Activated T-cell treated with anti-CD3 and anti-CD28 coated beads, Interleukin-2, amount 50 U/mL, for 1 hour (primary cell): ENCODE results near the gene TNFRSF19.

Experiments
- DNase-seq: peaks from one replicate; pipeline ENCODE4 v3.0.0-alpha.2; 2020

The TNFRSF19 gene

DNA sequence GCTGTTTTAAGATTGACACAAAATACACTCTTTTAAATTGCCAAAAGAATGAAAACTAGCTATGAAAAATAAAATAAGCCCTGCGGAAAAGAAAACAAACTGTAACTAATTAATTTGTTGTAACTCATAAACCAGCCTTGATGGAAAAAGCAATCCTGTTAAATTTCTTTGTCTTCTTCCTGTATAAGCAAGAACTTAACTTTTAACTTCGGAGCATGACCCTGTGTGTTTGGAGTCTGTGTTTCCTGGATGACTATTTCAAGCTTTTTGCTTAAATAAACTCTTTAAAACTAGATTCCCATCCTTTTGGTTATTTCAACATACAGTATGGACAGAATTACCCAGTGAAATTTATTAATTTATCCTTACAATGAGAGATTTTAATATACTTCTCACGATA, 122.6 kb downstream of the TNFRSF19 start:
- no peak for DNase-seq

DNA sequence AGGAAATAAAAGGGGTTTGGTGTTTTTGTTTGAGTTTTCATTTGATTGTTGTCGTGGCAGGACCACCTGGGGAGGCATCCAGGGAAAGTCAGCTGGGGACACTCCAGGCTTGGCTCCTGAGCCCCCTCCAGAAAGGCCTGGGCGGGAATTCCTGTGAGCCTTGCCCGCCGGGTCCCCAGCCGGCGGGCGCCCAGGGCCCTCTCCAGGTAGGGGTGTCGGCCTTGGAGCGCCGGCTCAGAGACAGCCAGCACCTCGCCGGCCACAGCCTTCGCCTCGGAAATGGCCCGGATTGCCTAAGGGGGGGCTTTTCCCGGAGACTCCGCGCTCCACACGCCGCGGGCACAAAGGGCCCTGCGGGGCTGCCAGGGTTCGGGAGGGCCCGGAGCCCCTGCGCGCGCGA, 125.0 kb downstream of the TNFRSF19 start:
- DNase-seq, result no peak

DNA sequence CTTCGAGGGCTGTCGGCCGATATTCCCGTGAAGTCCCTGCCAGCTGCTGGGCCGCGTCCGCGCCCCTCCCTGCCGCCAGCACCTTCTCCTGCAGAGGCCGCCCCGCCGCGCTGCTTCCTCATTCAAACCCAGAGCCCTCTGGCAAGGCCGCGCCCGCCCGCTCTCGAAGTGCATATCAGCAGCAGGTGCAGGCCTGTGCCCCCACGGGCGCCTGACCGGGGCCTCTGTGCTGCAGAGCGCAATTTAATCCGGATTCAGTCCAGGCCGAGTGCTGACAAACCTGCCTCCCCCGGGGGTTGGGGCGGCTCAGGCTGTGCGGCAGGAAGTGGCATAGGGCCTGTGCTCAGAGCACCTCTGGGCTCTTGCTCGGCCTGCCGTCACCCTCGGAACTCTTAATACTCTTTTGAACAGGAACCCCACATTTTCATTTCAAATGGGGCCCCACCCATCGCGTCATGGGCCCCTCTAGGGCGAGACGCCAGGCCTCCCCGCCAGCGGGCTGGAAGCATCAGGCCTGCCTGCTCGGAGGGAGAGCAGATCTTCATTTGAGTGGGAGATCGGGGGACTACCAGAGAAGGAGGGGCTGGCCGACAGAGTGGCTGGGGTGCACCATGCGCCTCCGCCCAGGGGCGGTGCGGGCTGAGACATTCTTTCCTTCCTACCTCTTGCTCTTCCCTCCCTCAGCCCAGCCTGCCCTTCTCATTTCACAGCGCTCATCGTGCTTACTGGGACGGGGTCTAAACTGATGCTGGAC, 125.7 kb downstream of the TNFRSF19 start:
- DNase-seq, result peak; percentile 63

DNA sequence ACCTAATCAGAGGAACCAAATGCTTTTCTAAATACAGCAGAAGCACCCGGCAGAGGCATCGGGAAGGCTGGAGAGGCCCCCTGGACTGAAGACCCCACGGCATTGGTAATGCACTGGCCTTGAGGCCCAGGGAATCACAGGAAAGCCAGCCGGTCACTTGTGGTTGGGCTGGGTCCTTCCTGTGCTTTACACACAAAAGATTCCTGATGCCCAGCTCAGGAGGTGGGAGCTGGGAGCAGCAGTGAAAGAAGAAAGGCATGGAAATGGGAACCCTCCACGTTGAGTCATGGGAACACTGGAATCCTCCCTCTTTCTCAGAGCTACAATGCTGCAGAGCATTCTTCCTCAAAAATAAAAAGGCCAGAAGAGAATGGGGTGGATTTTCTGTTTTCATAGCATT, 126.4 kb downstream of the TNFRSF19 start:
- DNase-seq, result no peak

DNA sequence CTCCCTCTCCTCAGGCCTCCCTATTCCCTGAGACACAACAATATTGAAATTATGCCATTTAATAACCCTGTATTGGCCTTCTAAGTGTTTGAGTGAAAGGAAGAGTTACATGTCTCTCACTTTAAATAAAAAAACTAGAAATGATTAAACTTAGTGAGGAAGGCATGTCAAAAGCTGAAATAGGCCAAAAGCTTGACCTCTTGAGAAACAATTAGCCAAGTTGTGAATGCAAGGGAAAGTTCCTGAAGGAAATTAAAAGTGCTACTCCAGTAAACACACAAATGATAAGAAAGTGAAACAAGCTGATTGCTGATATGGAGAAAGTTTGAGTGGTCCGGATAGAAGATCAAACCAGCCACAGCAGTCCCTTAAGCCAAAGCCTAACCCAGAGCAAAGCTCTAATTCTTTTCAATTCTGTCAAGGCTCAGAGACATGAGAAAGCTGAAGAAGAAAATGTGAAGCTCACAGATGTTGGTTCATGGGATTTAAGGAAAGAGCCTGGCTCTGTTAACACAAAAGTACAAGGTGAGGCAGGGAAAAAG, 127.6 kb downstream of the TNFRSF19 start:
- no peak for DNase-seq

DNA sequence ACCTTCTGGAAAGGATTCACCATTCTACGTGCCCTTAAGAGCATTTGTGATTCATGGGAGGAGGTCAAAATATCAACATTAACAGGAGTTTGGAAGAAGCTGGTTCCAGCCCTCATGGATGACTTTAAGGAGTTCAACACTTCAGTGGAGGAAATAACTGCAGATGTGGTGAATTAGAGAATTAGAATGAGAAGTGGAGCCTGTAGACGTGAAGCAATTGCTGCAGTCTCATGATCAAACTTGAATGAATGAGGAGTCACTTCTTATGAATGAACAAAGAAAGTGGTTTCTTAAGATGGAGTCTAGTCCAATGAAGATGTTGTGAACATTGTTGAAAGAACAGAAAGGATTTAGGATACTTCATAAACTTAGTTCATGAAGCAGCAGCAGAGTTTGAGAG, 129.1 kb downstream of the TNFRSF19 start:
- DNase-seq, result no peak

DNA sequence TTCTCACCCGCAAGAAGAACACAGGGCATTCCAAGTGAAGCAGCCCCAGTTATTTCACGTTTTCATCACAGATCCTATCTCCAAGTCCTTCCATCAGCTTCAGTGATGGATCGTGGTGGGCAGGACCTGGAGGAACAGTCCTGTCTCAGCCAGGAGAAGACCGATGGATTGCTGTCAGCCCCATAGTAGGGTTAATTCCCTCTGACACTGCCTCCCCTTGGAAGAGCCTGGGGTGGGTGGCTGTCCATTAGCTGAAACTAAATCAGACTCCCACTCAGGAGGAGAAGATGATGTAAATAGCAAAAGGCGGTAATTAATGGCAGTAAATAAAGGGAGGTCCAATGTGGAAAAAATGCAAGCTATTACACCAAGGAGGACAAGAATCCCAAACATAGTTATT, 131.0 kb downstream of the TNFRSF19 start:
- DNase-seq, result no peak

DNA sequence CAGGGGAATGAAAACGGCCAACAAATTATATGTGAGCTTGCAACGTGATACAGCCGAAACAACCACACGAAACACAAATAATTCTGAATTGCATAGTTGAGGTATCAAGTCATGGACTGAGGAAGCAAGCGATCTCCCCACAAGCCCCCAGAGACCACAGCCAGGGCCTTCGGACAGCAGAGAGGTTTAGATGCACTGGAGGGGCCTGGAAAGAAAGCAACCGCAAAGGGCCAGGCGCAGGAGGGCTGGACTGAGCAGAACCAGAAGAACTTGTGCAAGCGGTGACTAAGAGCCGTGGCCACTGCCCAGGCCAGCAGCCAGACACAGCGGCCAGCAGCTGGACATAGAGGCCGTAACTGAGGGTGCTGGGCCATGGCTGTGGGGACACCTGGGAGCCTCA, 131.4 kb downstream of the TNFRSF19 start:
- DNase-seq, result no peak

DNA sequence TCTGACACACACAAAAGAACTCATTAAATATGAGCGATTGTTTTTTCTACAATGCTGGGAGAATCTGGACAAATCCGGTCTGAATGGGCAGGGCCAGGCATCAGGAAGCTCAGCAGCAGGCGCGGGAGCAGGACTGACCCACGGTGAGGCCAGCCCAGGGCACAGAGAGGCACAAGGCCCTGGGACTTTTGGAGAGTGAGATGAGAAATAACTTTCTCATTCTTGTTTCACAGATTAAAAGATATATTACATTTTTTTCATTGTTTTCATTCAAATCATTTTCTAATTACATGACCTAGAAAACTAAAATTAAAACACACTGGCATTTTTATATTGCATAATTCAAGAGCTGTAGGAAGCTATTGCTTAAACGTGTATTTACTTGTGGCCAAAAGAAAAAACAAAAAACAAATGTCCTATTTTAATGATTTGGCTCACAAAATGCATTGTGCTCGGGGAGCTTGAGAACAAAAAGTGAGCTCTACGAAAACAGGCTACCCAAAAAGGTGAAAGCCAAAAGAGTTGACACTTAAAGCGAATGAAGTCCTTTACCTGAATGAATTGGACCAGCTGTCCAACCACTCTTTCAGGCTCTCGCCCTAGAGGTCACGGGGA, 133.1 kb downstream of the TNFRSF19 start:
- no peak for DNase-seq

DNA sequence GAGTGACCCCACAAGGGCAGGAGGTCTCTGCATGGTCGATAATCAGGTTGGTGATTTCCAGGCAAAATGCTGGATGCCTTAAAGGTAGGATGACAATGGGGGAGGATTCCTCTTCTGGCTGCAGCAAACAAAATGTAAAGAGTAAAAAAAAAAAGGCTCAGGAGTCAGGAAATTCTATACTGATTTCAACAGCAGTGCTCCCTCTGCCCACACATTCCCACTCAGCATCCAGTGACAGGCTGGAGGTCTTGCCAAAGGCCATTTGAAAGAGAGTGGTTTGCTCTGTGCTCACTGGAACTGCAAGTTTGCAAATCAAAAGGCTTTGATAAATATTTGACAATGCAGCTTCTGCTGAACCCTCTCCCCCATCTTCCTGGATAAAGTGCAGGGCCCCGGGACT, 135.4 kb downstream of the TNFRSF19 start:
- DNase-seq, result no peak

DNA sequence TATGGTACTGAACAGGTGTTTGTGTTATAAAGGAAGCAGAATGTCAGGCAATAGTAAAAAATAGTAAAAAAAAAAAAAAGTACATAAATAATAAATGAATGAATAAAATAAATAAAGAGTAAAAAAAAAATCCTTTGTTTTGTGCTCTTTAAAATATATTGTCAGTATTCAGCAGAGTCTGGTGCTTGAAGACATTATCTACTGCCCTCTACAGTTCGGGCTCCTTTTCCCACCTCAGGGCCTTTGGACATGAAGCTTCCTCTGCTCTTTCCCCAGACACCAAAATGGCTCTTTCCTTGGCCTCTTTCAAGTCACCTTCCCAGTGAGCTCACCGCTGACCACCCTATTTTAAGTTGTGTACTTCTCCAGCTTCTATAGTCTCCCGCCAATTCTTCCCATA, 137.5 kb downstream of the TNFRSF19 start:
- DNase-seq, result no peak

DNA sequence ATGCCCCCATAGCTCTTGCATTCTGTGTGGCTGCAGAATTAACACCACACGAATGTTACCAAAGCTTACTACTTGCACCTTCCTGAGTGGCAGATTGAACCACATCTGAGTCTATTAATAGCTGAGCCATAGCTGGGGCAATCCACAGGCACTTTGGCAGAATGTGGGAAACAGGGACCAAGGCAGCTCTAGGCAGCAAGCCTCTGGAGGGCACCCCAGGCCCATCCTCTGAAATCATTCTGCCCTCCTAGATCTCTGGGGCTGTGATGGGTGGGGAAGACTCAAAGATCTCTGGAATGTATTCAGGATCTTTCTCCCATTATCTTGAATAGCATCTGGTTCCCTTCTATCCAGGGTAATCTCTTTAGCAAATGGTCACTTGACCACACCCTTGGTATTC, 139.3 kb downstream of the TNFRSF19 start:
- DNase-seq, result no peak

DNA sequence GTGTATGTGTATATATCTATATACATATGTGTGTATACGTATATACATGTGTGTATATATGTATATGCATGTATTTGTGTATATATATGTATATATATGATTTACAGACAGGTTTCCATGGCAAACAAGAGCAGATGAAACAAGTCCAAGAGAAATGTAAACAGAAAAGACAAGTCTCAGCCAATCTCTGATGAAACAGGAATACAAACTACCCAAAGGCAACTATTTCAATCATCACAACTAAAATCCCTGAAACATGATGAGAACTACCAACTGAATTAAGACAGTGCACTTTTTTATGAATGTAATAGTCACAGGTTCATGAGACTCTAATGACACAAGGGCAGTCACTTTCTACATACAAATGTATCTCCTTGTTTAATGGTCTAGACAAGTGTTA, 140.2 kb downstream of the TNFRSF19 start:
- no peak for DNase-seq

DNA sequence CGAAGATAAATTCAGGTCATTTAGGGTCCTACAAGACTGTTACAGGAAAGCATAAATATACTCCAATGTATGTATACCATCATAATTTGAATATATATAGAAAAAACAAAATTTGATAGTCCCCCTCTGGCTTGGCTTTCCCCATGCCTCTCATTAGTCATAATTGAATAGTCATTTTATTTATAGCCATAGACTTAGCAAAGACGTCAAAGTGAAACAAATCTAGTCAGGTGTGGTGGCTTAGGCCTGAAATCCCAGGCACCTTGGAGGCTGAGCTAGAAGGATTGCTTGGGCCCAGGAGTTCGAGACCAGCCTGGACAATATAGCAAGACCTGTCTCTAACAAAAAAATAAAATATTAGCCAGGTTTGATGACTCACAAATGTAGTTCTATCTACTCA, 141.1 kb downstream of the TNFRSF19 start:
- no peak for DNase-seq

DNA sequence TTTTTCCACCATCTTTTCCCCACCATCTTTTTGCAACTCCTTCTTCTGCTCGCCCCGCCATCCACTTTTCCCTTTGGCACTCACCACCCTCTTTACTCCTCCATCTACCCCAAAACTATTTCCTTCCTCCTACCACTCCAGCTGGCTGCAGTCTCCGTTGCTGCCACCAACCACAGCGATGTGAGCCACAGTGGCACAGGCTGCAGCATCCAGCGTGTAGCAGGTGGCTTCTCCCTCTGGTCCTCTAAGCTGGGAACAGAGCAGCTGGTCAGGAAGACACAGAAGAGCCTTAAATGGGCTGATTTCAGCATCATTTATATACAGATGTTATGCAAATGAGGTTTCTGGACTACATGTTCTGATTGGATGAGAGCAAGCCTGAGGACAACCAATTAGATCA, 144.5 kb downstream of the TNFRSF19 start:
- DNase-seq, result no peak

DNA sequence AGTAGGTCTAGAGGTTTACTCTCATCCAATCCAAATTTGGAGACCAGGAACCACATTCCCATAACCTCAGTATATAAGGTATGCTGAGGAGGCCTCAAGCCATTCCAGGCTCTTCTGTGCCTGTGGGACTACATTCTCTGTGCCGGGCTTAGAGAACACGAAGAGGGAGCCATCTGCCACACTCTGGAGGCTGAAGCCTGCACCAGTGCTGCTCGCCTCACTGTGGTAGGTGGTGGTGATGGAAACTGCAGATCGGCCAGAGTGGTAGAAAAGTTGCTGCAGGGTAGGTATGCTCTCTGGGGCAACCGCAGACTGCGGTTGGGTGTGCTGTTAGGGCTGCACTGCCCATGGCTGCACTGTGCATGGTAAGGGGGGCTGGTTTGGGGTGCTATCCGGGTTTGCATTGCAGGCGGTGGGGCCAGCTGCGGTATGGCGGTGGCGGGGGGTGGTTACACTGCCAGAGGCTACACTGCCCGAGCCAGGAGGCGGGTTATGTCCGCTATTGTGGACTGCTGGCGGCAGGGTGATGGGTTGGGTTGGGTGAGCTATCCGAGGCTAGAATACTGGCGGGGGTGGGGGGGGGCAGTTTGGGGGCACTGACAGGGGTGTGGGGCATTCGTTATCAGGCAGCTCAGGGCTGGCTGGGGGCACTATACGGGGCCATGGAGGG, 145.0 kb downstream of the TNFRSF19 start:
- DNase-seq, result no peak

DNA sequence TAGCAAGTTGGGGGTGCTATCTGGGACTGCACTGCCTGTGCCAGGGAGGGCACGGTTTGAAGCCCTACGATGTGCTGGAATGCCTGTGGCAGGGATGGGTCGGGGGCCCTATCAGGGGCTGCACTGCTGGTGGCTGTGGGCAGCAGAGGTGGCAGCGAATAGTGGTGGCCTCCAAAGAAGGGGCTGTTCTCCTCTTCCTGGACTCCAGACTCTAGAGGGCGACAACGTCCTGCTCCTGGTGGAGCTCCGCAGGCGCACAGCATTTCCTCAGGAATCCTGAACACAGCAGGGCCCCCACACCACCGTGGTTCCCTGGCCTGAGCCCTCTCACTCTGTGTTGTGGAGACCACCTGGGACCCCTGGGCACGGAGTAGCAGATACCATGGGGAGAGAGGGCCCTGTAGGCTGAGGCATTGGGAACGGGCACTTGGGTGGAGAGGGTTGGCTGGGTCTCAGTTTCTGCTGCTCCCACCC, 145.6 kb downstream of the TNFRSF19 start:
- no peak for DNase-seq

DNA sequence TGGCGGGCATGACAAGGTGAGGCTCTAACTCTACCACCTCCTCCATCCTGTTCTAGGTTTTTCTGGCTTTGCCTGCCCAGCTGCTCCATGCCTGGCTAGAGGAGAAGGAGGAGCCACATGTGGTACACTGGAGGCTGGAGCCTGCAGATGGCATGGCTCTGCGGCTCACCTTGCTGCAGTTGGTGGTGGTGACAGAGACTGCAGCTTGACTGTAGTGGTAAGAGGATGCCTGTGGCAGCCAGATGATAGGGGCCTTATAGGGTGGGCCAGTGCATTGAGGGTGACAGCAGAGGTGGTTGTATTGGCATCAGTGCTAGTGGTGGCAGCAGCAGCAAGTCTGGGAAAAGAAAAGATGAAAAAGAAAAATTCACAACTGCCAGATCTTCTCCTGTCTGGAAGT, 146.2 kb downstream of the TNFRSF19 start:
- no peak for DNase-seq

DNA sequence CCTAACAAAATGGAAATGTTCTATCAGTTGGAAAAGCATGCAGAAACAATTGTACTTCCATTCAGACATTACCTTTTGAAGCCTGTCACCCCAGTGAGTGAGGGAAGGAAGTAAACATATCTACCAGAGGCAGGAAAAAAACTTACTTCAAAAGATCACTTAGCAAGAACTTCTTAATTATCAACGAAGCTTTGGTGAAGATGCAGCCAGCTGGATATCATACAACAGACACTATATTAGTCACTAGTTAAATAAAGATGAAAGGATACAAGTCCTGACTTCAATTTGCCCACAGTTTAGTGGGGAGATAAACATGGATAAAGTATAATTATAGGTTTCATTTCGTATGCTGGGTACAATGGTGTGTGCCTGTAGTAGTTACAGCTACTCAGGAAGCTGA, 148.8 kb downstream of the TNFRSF19 start:
- no peak for DNase-seq

DNA sequence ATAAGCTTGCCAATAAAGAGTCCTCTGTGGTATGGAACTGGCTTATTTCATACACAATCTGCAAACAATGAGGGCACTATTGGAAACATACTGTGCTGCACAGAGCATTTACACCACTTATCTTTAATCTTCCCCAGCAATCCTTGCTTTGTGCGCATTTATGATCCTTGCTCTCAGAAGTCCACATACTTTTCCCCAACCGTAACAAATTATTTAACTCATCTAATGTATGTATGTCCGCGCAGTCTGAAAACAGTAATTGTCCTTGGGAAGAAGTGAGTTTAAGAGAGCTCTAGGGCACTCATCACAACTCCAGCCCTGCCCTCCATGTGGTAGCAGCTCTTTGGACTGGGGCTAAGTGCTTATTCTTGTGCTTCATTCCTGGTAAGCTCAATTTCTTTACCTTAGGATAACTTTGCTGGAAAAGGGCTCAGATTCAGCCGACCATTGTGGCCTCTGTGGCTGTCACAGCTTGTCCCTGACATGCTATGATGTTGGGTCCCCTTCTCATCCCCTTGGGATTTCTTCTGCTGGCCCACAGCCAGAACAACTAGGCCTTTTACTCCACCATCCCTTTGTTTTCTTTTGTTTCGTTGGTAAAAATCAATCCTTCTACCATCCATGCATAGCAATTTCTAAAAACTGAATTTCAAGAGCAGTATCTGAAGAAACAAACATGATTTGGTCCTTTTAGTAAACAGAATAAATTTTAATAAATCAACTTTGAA, 152.7 kb downstream of the TNFRSF19 start:
- DNase-seq, result no peak

DNA sequence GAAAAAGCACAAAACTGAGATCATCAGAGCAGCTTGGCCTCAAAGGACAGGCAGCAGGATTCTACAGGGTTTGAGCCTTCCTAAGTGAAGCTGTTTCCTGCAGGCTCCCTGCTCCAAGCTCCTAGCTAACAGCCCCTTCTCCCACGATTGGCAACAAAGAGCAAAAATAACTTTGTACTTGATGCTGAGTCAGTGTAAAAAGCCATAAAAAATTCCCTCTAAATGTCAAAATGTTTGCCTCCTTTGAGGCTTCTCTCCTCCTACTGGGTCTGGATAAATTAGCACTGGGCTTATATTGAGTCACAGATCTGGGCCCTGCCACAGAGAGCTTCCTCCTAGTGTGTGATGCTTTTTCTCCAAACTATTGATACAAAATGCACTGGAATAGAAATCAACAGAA, 153.3 kb downstream of the TNFRSF19 start:
- DNase-seq, result no peak

DNA sequence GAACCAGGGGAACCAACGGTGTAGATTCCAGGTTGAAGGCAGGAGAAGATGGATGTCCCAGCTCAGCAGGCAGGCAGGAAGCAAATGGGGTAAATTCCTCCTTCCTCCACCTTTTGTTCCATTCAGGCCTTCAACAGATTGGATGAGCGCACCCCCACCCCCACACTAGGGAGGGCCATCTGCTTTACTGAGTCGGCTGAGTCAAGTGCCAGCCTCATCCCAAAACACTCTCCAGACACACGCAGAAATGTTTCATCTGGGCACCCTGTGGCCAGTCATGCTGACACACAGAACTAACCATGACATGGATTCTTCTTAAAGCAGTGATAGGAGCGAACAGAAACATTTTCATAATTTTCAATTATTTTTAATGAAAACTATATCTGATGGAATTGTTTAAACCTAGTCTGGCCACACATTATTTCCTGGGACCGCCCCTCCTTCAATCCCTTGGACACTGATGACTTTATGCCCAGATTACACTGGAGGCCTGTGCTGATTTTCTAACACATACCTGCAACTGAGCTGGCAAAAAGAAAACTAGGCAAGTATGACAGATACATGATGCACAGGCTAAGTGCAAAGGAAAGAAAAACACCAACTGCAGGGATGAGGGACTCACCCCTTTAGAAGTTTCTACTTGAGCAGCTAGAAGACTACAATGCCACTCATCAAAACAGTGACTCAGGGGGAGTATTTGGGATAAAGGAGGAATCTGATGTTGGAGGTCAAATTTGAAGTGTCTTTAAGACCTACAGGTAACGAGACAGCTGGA, 154.2 kb downstream of the TNFRSF19 start:
- no peak for DNase-seq
